Measurements from ENCODE around the gene CTSE.
A peak's percentile ranks its signal among the peaks of the same experiment; 100 is the strongest.

Gene CTSE

GRCh38 chr1:206049919-206050600 is 26.4 kb upstream of the CTSE start:
- DNase-seq = no peak

- no peak for DNase-seq
Observed at GRCh38 chr1:206049293-206049692, 25.6 kb upstream of the CTSE start.

- DNase-seq = no peak
Observed at GRCh38 chr1:206048582-206048981, 24.9 kb upstream of the CTSE start.

- no peak for DNase-seq
Observed at GRCh38 chr1:206047271-206047670, 23.6 kb upstream of the CTSE start.

- peak; percentile 21 for DNase-seq
Observed at GRCh38 chr1:206041640-206042039, 17.9 kb upstream of the CTSE start.

GRCh38 chr1:206040328-206040727 is 16.6 kb upstream of the CTSE start:
- DNase-seq = no peak

GRCh38 chr1:206039046-206039973 is 15.6 kb upstream of the CTSE start:
- no peak for DNase-seq

- DNase-seq = no peak
Observed at GRCh38 chr1:206037581-206037980, 13.9 kb upstream of the CTSE start.

- no peak for DNase-seq
Observed at GRCh38 chr1:206036663-206037455, 13.2 kb upstream of the CTSE start.

GRCh38 chr1:206035027-206035426 is 11.3 kb upstream of the CTSE start:
- DNase-seq = no peak

GRCh38 chr1:206032380-206033140 is 8.9 kb upstream of the CTSE start:
- DNase-seq = no peak

GRCh38 chr1:206030714-206031113 is 7.0 kb upstream of the CTSE start:
- peak; percentile 81 for DNase-seq

GRCh38 chr1:206030191-206030590 is 6.5 kb upstream of the CTSE start:
- no peak for DNase-seq

- no peak for DNase-seq
Observed at GRCh38 chr1:206029484-206029883, 5.8 kb upstream of the CTSE start.

- no peak for DNase-seq
Observed at GRCh38 chr1:206025283-206025820, 1.7 kb upstream of the CTSE start.

- no peak for DNase-seq
Observed at GRCh38 chr1:206022766-206023165, 929 bp downstream of the CTSE start.

- no peak for DNase-seq
Observed at GRCh38 chr1:206021626-206022365, 1.9 kb downstream of the CTSE start.

- DNase-seq = no peak
Observed at GRCh38 chr1:206021008-206021625, 2.6 kb downstream of the CTSE start.

GRCh38 chr1:206020393-206021007 is 3.2 kb downstream of the CTSE start:
- no peak for DNase-seq

- no peak for DNase-seq
Observed at GRCh38 chr1:206015071-206015470, 8.6 kb downstream of the CTSE start.

GRCh38 chr1:206014601-206015000 is 9.1 kb downstream of the CTSE start:
- no peak for DNase-seq
